Osteocyte (in vitro differentiated cells): ENCODE results near the gene PEX10. TPM values are rescaled to one million over a fixed set of nuclear protein-coding genes. Genes with fewer than 3 reads are reported as not detected.
"Not testable (repeated sequence)": the region's sequence is repeated elsewhere in the genome, so short reads cannot be mapped to it uniquely, and the experiment has no call there.

Experiments
- DNase-seq: peaks from one replicate; pipeline ENCODE4 v3.0.0; 2021; ENCODE audit warnings: mixed read lengths; ENCODE audit not compliant: unreplicated experiment; ENCODE audit errors: extremely low spot score
- H3K27ac Mint-ChIP-seq: one replicate; pipeline ENCODE4 v1.8.0; 2021; ENCODE audit warnings: mild to moderate bottlenecking, mixed read lengths; ENCODE audit not compliant: unreplicated experiment
- H3K27me3 Mint-ChIP-seq: one replicate; pipeline ENCODE4 v1.8.0; 2021; ENCODE audit warnings: mixed read lengths; ENCODE audit not compliant: unreplicated experiment
- H3K36me3 Mint-ChIP-seq: one replicate; pipeline ENCODE4 v1.8.0; 2021; ENCODE audit warnings: mixed read lengths; ENCODE audit not compliant: unreplicated experiment
- H3K4me1 Mint-ChIP-seq: one replicate; pipeline ENCODE4 v1.8.0; 2021; ENCODE audit warnings: mixed read lengths; ENCODE audit not compliant: unreplicated experiment
- H3K4me3 Mint-ChIP-seq: one replicate; pipeline ENCODE4 v1.8.0; 2021; ENCODE audit warnings: mild to moderate bottlenecking, moderate library complexity, mixed read lengths; ENCODE audit not compliant: unreplicated experiment
- H3K9me3 Mint-ChIP-seq: one replicate; pipeline ENCODE4 v1.8.0; 2021; ENCODE audit warnings: mixed read lengths; ENCODE audit not compliant: unreplicated experiment
- CTCF ChIP-seq: fragments of 200-600 bp; sonication (generic); IDR thresholded peaks from 2 replicates; pipeline ENCODE4 v1.5.0; 2021; ENCODE audit warnings: antibody characterized with exemption, mild to moderate bottlenecking, moderate library complexity
- total RNA-seq: library from RNA; stranded (reverse); gene quantifications from 2 replicates; pipeline ENCODE4 v1.2.1, GENCODE V29; 2021

The PEX10 gene
- total RNA-seq, 1 donor from 2014 or later: 25.6 TPM

GRCh38 chr1:2444138-2444591 is 31.8 kb upstream of the PEX10 start:
- DNase-seq: no peak
- Mint-ChIP-seq H3K9me3 (no peaks in the 10 kb centered on the region), H3K27me3 (no peaks in the 10 kb centered on the region), H3K27ac (no peak overlapping the region), H3K4me3 (peak overlapping the region; percentile 44), H3K4me1 (peaks cover 42% of the 10 kb centered on the region), H3K36me3 (no peaks in the 10 kb centered on the region)
- no peak for TF ChIP-seq CTCF

- H3K27me3 Mint-ChIP-seq: no peaks in the 10 kb centered on the region
Measured at GRCh38 chr1:2443277-2444137, 31.1 kb upstream of the PEX10 start.

GRCh38 chr1:2442661-2443060 is 30.3 kb upstream of the PEX10 start:
- Mint-ChIP-seq H3K4me1 (peaks cover 31% of the 10 kb centered on the region), H3K27ac (no peak overlapping the region), H3K36me3 (no peaks in the 10 kb centered on the region), H3K9me3 (no peaks in the 10 kb centered on the region), H3K27me3 (no peaks in the 10 kb centered on the region), H3K4me3 (peak overlapping the region; percentile 63)
- TF ChIP-seq CTCF: no peak
- DNase-seq: no peak

More at GRCh38 chr1:2443277-2444137, 31.1 kb upstream of the PEX10 start:
- Mint-ChIP-seq H3K4me3 (peak overlapping the region; percentile 44), H3K4me1 (peaks cover 39% of the 10 kb centered on the region), H3K27ac (no peak overlapping the region), H3K9me3 (no peaks in the 10 kb centered on the region), H3K36me3 (no peaks in the 10 kb centered on the region)
- no peak for DNase-seq
- peak; percentile 54 for TF ChIP-seq CTCF

GRCh38 chr1:2441746-2442145 is 29.4 kb upstream of the PEX10 start:
- no peaks in the 10 kb centered on the region for H3K9me3 Mint-ChIP-seq
- TF ChIP-seq CTCF: no peak
- no peak overlapping the region for H3K4me3 Mint-ChIP-seq
- H3K27me3 Mint-ChIP-seq: no peaks in the 10 kb centered on the region
- H3K27ac Mint-ChIP-seq: no peak overlapping the region
- DNase-seq: no peak
- no peaks in the 10 kb centered on the region for H3K36me3 Mint-ChIP-seq
- peaks cover 22% of the 10 kb centered on the region for H3K4me1 Mint-ChIP-seq

- H3K27ac Mint-ChIP-seq, H3K4me3 Mint-ChIP-seq, H3K27me3 Mint-ChIP-seq: not testable (repeated sequence)
Measured at GRCh38 chr1:2440346-2440745, 28.0 kb upstream of the PEX10 start.

More at GRCh38 chr1:2440346-2440745, 28.0 kb upstream of the PEX10 start:
- H3K9me3 Mint-ChIP-seq, H3K36me3 Mint-ChIP-seq: not testable (repeated sequence)
- peak; percentile 91 for DNase-seq
- peaks cover 19% of the 10 kb centered on the region for H3K4me1 Mint-ChIP-seq
